Psoas muscle (tissue), 8 donors: ENCODE measurements around the gene TBPL1. TPM values are rescaled to one million over a fixed set of nuclear protein-coding genes. Genes with fewer than 3 reads are reported as not detected.

Source experiments
- ATAC-seq, 4 donors: fragments of 200-7000 bp; cut with Tn5 transposase; one replicate each; pipeline ENCODE4 v1.9.1; 2020; ENCODE audit warnings: moderate library complexity in 3 of 4, mild to moderate bottlenecking in 2 of 4
- DNase-seq, 2 donors: peaks; one replicate each; pipeline ENCODE4 v3.0.0-alpha.2; 2020
- H3K27ac ChIP-seq: fragments of 200-600 bp; one replicate; pipeline ENCODE4 v1.8.0; 2022
- H3K27me3 ChIP-seq, 3 donors: fragments of 200-600 bp in 1 of 3; one replicate each; pipeline versions ENCODE4 v1.6.1 to v1.8.0; 2013 to 2022; ENCODE audit warnings: low read length in 2 of 3, mild to moderate bottlenecking in 2 of 3, moderate library complexity in 1 of 3; ENCODE audit not compliant: insufficient read depth in 3 of 3
- H3K36me3 ChIP-seq, 2 donors: fragments of 200-600 bp in 1 of 2; one replicate each; pipeline versions ENCODE4 v1.6.1 to v1.8.0; 2013 to 2022; ENCODE audit warnings: low read depth in 1 of 2, mild to moderate bottlenecking in 1 of 2, moderate library complexity in 1 of 2; ENCODE audit not compliant: insufficient read depth in 1 of 2
- H3K4me1 ChIP-seq: fragments of 200-600 bp; one replicate; pipeline ENCODE4 v1.8.0; 2022
- H3K4me3 ChIP-seq: fragments of 200-600 bp; one replicate; pipeline ENCODE4 v1.8.0; 2022; ENCODE audit warnings: mild to moderate bottlenecking
- H3K9me3 ChIP-seq: fragments of 200-600 bp; one replicate; pipeline ENCODE4 v1.8.0; 2022
- WGBS, 3 donors: extraction: QIAGEN DNeasy Blood & Tissue Kit; methylation state at CpG; one replicate each; pipeline versions ENCODE4 v1.1.6 to v1.1.7; 2013; 5-methylcytosine and 5-hydroxymethylcytosine counted together
- intact Hi-C, 2 donors: fragments of 100-400 bp; cut with DNase I; formaldehyde crosslinking; loops; one replicate each; pipeline versions ENCODE4 v1.11.0 to v1.14.2; 2022
- polyA plus RNA-seq, 3 donors: library from polyadenylated mRNA; stranded (reverse); fragments of 200-250 nt; gene quantifications; one replicate each; pipeline ENCODE4 v1.2.3, GENCODE V29; 2013
- total RNA-seq, 4 donors: library from RNA; stranded (reverse); fragmentation: NEBNext Ultra II Directional in 2 of 4; extraction: Animal tissue kit (Norgen Biotek cat#: 25700) in 2 of 4; gene quantifications; one replicate each; pipeline versions ENCODE4 v1.2.1 to v1.2.4, GENCODE V29; 2021 to 2023
- TF ChIP-seq, protein P1 (sequence below): fragments of 200-600 bp; IDR thresholded peaks from one replicate; pipeline ENCODE4 v1.8.0; 2022; ENCODE audit warnings: antibody characterized with exemption
- donor health status: healthy with polysubstance abuse.
- donor health status: DM: no; HTN: no; CAD: no; lungs with moderate emphysema.
- donor health status: Bipolar disorder and iron deficiency.
- donor health status: healthy.
- donor health status: DM: yes; HTN: yes; CAD: no.
- donor health status: DM: no; HTN: no; CAD: no.
- donor health status: DM: no; HTN: no; CAD: no.
- donor health status: DM: yes; HTN: yes; CAD: no.

Gene TBPL1
- total and polyA plus RNA-seq, 7 donors = 7.5 to 17.7 (median 11.0) TPM

GRCh38 chr6:134020968-134021367 lies 67.9 kb downstream of the TBPL1 start:
- ATAC-seq (no peak), DNase-seq (no peak)
- Histone ChIP-seq H3K36me3 (peaks cover 0 to 14% of the 10 kb centered on the region in 2 donors), H3K27me3 (no peaks in the 10 kb centered on the region), H3K4me3 (no peak overlapping the region), H3K4me1 (peaks cover 12% of the 10 kb centered on the region), H3K27ac (no peak overlapping the region), H3K9me3 (no peaks in the 10 kb centered on the region)
- TF ChIP-seq, protein P1, sequence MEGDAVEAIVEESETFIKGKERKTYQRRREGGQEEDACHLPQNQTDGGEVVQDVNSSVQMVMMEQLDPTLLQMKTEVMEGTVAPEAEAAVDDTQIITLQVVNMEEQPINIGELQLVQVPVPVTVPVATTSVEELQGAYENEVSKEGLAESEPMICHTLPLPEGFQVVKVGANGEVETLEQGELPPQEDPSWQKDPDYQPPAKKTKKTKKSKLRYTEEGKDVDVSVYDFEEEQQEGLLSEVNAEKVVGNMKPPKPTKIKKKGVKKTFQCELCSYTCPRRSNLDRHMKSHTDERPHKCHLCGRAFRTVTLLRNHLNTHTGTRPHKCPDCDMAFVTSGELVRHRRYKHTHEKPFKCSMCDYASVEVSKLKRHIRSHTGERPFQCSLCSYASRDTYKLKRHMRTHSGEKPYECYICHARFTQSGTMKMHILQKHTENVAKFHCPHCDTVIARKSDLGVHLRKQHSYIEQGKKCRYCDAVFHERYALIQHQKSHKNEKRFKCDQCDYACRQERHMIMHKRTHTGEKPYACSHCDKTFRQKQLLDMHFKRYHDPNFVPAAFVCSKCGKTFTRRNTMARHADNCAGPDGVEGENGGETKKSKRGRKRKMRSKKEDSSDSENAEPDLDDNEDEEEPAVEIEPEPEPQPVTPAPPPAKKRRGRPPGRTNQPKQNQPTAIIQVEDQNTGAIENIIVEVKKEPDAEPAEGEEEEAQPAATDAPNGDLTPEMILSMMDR = no peak
- 50 to 70% (median 56%) methylated on average over 4 of the region's 4 CpGs for WGBS, 3 donors
- intact Hi-C loops = loop anchor here in 1 of 2 donors (5.0 kb wide), 1 partner anchor 36 kb away; no protein-coding TSS in a partner anchor

DNA sequence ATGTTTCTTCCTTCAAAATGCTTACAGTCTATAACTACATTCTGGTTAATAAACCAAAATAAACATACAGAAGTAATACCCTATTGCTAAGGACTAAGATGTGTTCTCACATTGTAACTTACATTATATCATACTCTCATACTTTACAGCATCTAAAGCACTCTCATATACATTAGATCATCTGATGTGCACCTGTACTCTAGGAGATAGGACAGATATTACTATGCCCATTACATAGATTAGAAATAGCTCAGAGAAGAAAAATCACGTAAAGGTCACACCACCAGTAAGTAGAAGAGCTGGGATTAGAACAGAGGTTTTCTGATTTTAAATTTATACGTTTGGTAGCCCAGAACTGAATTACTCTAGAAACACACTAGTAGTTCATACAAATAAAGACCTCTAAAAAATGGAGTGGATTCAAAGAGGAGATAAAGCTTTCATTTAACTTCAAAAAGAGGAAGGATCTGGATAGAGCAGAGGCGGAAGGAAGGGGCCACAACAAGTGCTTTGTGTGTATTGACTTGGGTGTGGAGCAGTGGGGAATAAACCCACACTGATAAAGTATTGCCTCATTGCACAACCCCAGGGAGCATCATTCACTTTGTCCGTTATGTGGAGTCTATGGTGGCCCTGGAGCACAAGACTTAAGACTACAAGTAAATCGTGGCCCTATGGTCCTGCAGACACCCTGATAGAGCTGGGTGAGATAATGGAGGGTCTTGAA lies 68.5 kb downstream of the TBPL1 start:
- H3K27me3 ChIP-seq = no peaks in the 10 kb centered on the region
- H3K27ac ChIP-seq = no peak overlapping the region
- H3K4me3 ChIP-seq = no peak overlapping the region
- peaks cover 12% of the 10 kb centered on the region for H3K4me1 ChIP-seq
- intact Hi-C loops = loop anchor here in 1 of 2 donors (5.0 kb wide), 1 partner anchor 36 kb away; no protein-coding TSS in a partner anchor
- DNase-seq (no peak), ATAC-seq (no peak)
- TF ChIP-seq, protein P1 = no peak
- WGBS, 3 donors = 84 to 93% (median 86%) methylated on average over 5 of the region's 5 CpGs
- H3K9me3 ChIP-seq = no peaks in the 10 kb centered on the region
- peaks cover 0 to 16% of the 10 kb centered on the region in 2 donors for H3K36me3 ChIP-seq

DNA sequence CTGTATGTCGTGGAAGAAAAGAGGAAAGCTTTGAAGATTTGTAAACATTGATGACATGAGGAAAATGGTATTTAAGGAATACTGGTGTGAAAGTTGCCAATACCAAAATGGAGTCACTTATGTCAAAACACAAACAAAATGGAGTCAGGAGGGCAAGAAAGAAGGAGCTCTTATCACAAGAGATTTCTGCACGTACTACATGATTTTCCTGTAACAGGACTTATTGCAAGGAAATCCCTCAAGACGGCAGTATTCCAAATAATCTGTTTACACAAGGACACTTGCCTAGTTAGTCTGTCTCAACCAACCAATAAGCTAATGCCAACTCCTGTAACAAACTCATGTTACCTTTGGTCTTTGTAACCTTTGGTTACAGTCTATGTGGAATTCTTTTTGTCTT lies 69.6 kb downstream of the TBPL1 start:
- Histone ChIP-seq H3K27me3 (no peaks in the 10 kb centered on the region), H3K36me3 (peaks cover 0 to 23% of the 10 kb centered on the region in 2 donors), H3K9me3 (no peaks in the 10 kb centered on the region), H3K27ac (no peak overlapping the region), H3K4me3 (no peak overlapping the region), H3K4me1 (peaks cover 12% of the 10 kb centered on the region)
- DNase-seq (no peak), ATAC-seq (no peak)
- WGBS, 3 donors = 77 to 81% (median 79%) methylated on average over 3 of the region's 3 CpGs
- TF ChIP-seq, protein P1 = no peak
- intact Hi-C loops = loop anchor here in 1 of 2 donors (5.0 kb wide), 1 partner anchor 35 kb away; no protein-coding TSS in a partner anchor

GRCh38 chr6:134026597-134026996 lies 73.6 kb downstream of the TBPL1 start:
- peaks cover 0 to 36% of the 10 kb centered on the region in 2 donors for H3K36me3 ChIP-seq
- TF ChIP-seq, protein P1 = no peak
- 94 to 98% (median 96%) methylated on average over 3 of the region's 3 CpGs for WGBS, 3 donors

More at GRCh38 chr6:134026597-134026996, 73.6 kb downstream of the TBPL1 start:
- Histone ChIP-seq H3K4me1 (no peaks in the 10 kb centered on the region), H3K27ac (no peak overlapping the region), H3K9me3 (no peaks in the 10 kb centered on the region), H3K4me3 (no peak overlapping the region), H3K27me3 (no peaks in the 10 kb centered on the region)
- intact Hi-C loops = no loop called here
- no peak for DNase-seq
- no peak for ATAC-seq
